Activated CD4-positive, alpha-beta T cell treated with anti-CD3 and anti-CD28 coated beads, Interleukin-2, amount 50 U/mL, for 24 hours (primary cell): ENCODE measurements around the gene MPZL3.
"Not testable (repeated sequence)": the region's sequence is repeated elsewhere in the genome, so short reads cannot be mapped to it uniquely, and the experiment has no call there.

ENCODE experiments used
- DNase-seq, 2 donors: peaks; one replicate each; pipeline ENCODE4 v3.0.0-alpha.2; 2020; ENCODE audit warnings: low read depth in 1 of 2, low spot score in 1 of 2

MPZL3 gene

GRCh38 chr11:118190942-118191506, 61.1 kb downstream of the MPZL3 start:
- not testable (repeated sequence) for DNase-seq

- DNase-seq, result no peak
Observed at GRCh38 chr11:118186346-118187107, 65.6 kb downstream of the MPZL3 start.

GRCh38 chr11:118184784-118185579, 67.2 kb downstream of the MPZL3 start:
- no peak for DNase-seq

- DNase-seq, result not testable (repeated sequence)
Observed at GRCh38 chr11:118183691-118184090, 68.5 kb downstream of the MPZL3 start.

GRCh38 chr11:118180300-118180703, 71.9 kb downstream of the MPZL3 start:
- no peak for DNase-seq

- no peak for DNase-seq
Observed at GRCh38 chr11:118176778-118177134, 75.4 kb downstream of the MPZL3 start.
